ENCODE results near the gene MRGPRF.

Gene MRGPRF

DNA sequence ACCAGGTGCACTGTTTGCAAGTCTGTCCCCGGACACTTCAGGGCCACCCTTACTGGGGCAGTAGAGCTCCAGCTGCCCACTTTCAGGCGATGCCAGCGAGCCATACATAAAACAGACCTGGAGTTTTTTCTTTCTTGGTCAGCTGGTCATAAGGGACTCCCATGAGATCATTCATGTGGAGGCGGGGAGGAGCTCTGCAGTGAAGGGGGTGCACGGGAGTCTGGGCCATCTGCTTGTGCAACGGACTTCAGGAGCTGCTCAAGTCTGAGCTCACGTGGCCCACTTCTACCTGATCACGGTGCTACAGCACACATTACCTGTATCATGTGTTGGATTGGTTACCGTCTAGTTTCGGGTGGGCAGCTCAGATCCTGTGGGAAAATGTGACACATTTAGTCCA lies 9.2 kb upstream of the MRGPRF start:
- H3K9me3 Mint-ChIP-seq, result no peaks in the 10 kb centered on the region
- H3K4me3 Mint-ChIP-seq, result no peak overlapping the region
- intact Hi-C loops (cut with micrococcal nuclease), result no loop called here
- no peaks in the 10 kb centered on the region for H3K36me3 Mint-ChIP-seq (ENCODE audit: low read depth)
- H3K4me1 Mint-ChIP-seq (ENCODE audit: low read depth), result peaks cover under 1% of the 10 kb centered on the region
- H3K27me3 Mint-ChIP-seq, result peaks cover 3% of the 10 kb centered on the region
- H3K27ac Mint-ChIP-seq, result no peak overlapping the region

DNA sequence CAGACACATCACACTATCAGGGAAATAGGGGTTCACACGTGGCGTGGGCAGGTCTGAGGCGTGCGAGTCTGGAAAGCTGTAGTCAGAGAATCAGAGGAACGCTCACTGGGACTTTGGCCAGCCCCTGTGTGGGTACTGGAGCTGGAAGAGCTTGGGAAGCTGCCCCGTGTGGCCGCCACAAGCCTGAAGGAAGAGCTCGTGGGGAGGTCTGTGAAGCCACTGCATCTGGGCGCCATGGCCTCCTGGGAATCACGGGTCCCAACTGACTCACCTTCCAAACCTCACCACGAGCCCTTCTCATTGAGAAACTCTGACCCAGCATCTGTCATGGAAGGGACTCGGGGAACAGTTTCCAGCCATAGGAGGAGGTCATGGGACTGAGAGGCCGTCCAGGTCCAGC lies 5.9 kb upstream of the MRGPRF start:
- Mint-ChIP-seq H3K27me3 (peaks cover 22% of the 10 kb centered on the region), H3K9me3 (no peaks in the 10 kb centered on the region)
- intact Hi-C loops (cut with micrococcal nuclease), result no loop called here

DNA sequence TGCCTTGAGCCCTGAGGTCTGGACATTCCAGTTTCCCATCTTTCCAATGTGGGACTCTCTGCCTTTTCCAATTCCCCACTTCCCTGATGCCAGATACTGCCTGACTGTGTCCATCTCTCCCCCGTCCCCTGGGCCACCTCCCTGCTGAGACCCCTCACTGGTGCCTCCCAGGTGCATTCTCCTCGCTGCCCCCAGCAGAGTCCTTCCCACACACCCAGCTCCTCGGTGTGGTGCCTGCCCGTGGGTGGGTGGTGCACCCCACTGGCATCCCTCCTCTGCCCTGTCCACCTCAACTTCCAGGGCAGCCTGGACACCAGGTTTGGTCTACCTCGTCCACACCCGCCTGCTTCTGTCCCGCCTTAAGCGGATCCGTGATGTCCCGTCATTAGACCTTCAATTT lies 4.9 kb upstream of the MRGPRF start:
- Mint-ChIP-seq H3K27ac (no peak overlapping the region), H3K9me3 (no peaks in the 10 kb centered on the region), H3K4me1 (ENCODE audit: low read depth) (peaks cover 7% of the 10 kb centered on the region), H3K27me3 (peaks cover 32% of the 10 kb centered on the region), H3K4me3 (no peak overlapping the region), H3K36me3 (ENCODE audit: low read depth) (no peaks in the 10 kb centered on the region)
- intact Hi-C loops (cut with micrococcal nuclease), result no loop called here

More for the DNA sequence above, 5.9 kb upstream of the MRGPRF start:
- Mint-ChIP-seq H3K4me3 (no peak overlapping the region), H3K4me1 (ENCODE audit: low read depth) (no peaks in the 10 kb centered on the region), H3K36me3 (ENCODE audit: low read depth) (no peaks in the 10 kb centered on the region), H3K27ac (no peak overlapping the region)

- Mint-ChIP-seq H3K4me3 (no peak overlapping the region), H3K36me3 (ENCODE audit: low read depth) (no peaks in the 10 kb centered on the region), H3K27ac (no peak overlapping the region), H3K9me3 (no peaks in the 10 kb centered on the region), H3K4me1 (ENCODE audit: low read depth) (peaks cover 33% of the 10 kb centered on the region), H3K27me3 (peaks cover 57% of the 10 kb centered on the region)
- intact Hi-C loops (cut with micrococcal nuclease), result no loop called here
Observed at GRCh38 chr11:69014898-69015549, 2.0 kb upstream of the MRGPRF start.

GRCh38 chr11:69014084-69014851 lies 1.2 kb upstream of the MRGPRF start:
- intact Hi-C loops (cut with micrococcal nuclease), result no loop called here
- Mint-ChIP-seq H3K27me3 (peaks cover 61% of the 10 kb centered on the region), H3K9me3 (no peaks in the 10 kb centered on the region), H3K27ac (no peak overlapping the region), H3K4me1 (ENCODE audit: low read depth) (peaks cover 36% of the 10 kb centered on the region), H3K4me3 (no peak overlapping the region), H3K36me3 (ENCODE audit: low read depth) (no peaks in the 10 kb centered on the region)

DNA sequence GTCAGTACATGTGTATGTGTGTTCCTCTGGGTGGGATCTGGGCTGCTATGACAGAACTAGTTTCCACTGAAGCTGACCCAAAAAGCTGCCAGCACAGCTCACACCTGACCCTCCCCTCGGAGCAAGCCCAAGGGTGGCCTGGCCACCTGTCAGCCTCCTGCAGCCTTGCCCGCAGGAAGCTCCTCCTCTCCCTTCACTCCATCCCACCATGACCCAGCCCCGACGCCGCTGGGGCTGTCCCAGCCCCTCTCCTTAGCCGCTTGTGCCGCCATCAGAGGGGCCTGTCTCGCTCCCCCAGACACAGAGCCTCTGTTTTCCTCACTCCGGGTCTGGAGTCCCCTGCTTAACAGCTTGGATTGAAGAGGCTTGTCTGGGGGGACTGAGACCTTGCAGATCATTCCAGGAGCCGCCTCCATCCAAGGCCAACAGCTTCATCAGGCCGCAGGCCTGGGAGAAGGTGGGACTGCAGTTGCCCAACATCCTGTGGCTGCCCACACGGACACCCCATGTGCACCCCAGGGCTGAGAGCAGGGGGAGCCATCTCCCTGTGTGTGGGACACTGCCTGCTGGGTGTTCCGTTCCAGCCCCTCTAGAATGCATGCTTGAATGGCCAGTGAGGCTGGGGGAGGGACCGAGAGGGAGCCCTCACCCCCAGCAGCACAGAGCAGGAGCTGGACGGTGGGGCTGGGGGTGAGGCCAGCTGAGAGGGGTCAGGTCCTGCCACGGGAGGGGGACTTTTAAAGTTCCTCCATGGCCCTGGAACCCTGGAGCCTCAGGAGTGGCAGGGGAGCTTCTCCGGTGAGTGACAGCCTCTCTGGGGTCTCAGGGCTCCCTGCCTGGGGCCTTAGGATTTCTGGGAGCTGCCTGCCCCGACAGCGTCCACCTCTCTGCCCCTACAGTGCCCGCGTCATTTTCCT lies 696 bp downstream of the MRGPRF start:
- no peaks in the 10 kb centered on the region for H3K9me3 Mint-ChIP-seq

DNA sequence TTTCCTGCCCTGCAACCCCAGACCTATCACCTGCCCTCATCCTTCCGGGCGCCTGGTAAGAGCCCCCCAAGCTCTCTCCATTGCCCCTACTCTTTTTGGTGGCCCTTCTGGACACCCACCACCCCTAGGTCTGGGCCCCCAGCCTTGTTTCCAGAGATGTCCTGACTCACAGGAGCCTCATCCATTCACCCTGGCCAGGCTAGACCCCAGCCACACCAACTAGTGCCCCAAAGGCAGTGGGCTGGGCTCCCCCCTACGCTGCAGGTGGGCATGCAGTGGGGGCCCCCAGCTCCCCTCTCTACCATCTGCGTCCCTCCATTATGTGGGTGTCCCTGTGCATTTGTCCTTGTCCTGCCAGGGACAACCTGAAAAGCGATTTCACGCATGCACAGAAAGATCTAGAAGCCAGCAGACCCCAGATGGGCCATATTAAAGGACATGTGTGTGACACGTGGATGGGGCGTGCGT lies 1.4 kb downstream of the MRGPRF start:
- Mint-ChIP-seq H3K27me3 (peaks cover 71% of the 10 kb centered on the region), H3K4me1 (ENCODE audit: low read depth) (peaks cover 50% of the 10 kb centered on the region), H3K36me3 (ENCODE audit: low read depth) (no peaks in the 10 kb centered on the region), H3K9me3 (no peaks in the 10 kb centered on the region), H3K4me3 (no peak overlapping the region), H3K27ac (no peak overlapping the region)
- intact Hi-C loops (cut with micrococcal nuclease), result no loop called here

More for the DNA sequence above, 696 bp downstream of the MRGPRF start:
- H3K27ac Mint-ChIP-seq, result no peak overlapping the region
- H3K4me3 Mint-ChIP-seq, result no peak overlapping the region
- intact Hi-C loops (cut with micrococcal nuclease), result no loop called here
- H3K4me1 Mint-ChIP-seq (ENCODE audit: low read depth), result peaks cover 50% of the 10 kb centered on the region
- no peaks in the 10 kb centered on the region for H3K36me3 Mint-ChIP-seq (ENCODE audit: low read depth)
- H3K27me3 Mint-ChIP-seq, result peaks cover 69% of the 10 kb centered on the region

- Mint-ChIP-seq H3K4me1 (ENCODE audit: low read depth) (peaks cover 50% of the 10 kb centered on the region), H3K4me3 (peak overlapping the region; percentile 18), H3K9me3 (no peaks in the 10 kb centered on the region), H3K27ac (no peak overlapping the region), H3K36me3 (ENCODE audit: low read depth) (no peaks in the 10 kb centered on the region), H3K27me3 (peaks cover 71% of the 10 kb centered on the region)
- intact Hi-C loops (cut with micrococcal nuclease), result no loop called here
Observed at GRCh38 chr11:69010964-69011623, 2.0 kb downstream of the MRGPRF start.

DNA sequence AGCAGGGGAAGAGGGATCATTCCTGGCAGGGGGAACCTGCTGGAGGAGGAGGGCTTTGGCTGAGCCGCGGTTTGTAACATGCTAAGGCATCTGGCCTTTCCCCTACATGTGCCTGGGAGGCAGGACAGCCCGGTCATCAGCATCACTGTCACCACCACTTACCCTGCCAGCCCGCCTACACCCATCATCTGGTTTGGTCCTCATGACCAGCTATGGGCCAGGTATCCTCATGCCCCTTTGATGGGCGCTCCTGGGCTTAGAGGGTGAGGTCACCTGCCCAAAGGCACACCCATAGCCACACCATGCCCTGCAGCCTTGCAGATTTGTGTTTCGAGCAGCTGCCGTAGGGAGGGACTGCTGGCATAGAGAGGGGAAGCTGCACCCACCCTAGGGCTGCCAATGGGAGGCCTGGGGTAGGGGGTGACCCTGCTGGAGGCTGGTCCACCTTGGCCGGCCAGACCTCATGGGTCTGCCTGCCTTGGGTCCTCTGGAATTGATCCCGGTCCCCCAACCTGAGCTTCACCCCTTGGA lies 2.6 kb downstream of the MRGPRF start:
- Mint-ChIP-seq H3K9me3 (no peaks in the 10 kb centered on the region), H3K27ac (no peak overlapping the region), H3K4me1 (ENCODE audit: low read depth) (peaks cover 50% of the 10 kb centered on the region), H3K4me3 (no peak overlapping the region), H3K36me3 (ENCODE audit: low read depth) (no peaks in the 10 kb centered on the region), H3K27me3 (peaks cover 77% of the 10 kb centered on the region)
- intact Hi-C loops (cut with micrococcal nuclease), result no loop called here

DNA sequence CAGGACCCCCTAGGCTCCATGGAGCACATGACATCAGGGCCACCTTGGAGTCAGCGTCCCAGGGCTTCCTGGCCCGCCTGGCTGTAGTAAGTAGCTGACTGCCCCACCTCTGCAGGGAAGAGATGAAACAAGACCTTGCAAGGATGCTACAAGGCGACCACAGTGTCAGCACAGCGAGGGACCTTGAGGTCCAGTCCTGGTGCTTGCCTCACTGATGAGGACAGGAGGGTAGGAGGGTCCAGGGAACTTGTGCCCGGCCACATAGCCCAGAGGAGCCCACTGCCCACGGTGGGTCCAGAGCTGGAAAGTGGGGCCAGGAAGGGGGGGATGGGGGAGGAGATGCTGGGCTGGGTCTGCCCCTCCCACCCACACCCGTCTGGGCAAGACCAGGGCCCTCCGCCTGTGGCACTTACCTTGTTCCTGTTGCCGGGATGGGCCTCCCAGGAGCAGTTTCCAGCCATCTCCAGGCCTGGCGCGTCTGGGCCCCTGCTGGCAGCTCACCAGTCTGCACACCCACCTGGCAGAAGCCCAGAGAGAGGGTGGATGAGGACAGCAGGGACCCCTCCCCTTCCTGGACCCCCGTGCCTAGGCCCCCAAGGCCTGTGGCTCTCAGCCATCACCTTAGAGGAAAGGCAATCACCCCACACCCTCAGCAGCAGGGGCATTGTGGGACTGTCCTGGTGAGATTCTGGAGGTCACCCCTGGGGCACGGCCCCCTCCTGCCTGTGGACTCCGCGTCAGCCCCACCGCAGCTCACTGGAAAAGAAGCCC lies 3.4 kb downstream of the MRGPRF start:
- Mint-ChIP-seq H3K27me3 (peaks cover 73% of the 10 kb centered on the region), H3K27ac (no peak overlapping the region), H3K9me3 (no peaks in the 10 kb centered on the region), H3K36me3 (ENCODE audit: low read depth) (no peaks in the 10 kb centered on the region), H3K4me1 (ENCODE audit: low read depth) (peaks cover 50% of the 10 kb centered on the region), H3K4me3 (no peak overlapping the region)
- intact Hi-C loops (cut with micrococcal nuclease), result no loop called here

- Mint-ChIP-seq H3K4me1 (ENCODE audit: low read depth) (peaks cover 50% of the 10 kb centered on the region), H3K36me3 (ENCODE audit: low read depth) (no peaks in the 10 kb centered on the region), H3K9me3 (no peaks in the 10 kb centered on the region), H3K4me3 (no peak overlapping the region), H3K27me3 (peaks cover 68% of the 10 kb centered on the region), H3K27ac (peak overlapping the region; percentile 39)
- intact Hi-C loops (cut with micrococcal nuclease), result no loop called here
Observed at GRCh38 chr11:69008737-69009440, 4.2 kb downstream of the MRGPRF start.

DNA sequence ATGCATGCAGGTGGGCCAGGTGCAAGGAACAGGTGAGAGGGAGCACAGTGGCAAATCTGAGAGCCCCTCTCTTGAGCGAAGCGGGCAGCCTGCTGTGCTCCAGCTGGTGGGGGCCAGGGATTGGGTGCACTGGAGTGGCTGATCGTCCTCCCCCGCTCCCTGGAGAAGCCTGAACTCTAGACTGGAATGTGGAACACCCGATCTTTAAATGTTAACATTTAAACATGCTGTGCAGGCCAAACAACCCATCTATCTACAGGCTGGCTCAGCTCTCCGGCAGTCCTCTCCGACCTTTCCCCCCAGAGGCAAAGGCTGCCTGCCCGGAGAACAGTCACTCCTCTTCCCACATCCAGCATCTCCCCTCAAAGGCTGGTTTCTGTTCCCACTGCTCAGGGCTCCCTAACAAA lies 5.1 kb downstream of the MRGPRF start:
- intact Hi-C loops (cut with micrococcal nuclease), result no loop called here
- Mint-ChIP-seq H3K36me3 (ENCODE audit: low read depth) (no peaks in the 10 kb centered on the region), H3K4me1 (ENCODE audit: low read depth) (peaks cover 44% of the 10 kb centered on the region), H3K27ac (no peak overlapping the region), H3K4me3 (no peak overlapping the region), H3K9me3 (no peaks in the 10 kb centered on the region), H3K27me3 (peaks cover 63% of the 10 kb centered on the region)
